H9 (cell line): ENCODE results near the gene SYT2. TPM values are rescaled to one million over a fixed set of nuclear protein-coding genes. Genes with fewer than 3 reads are reported as not detected.
"Not testable (repeated sequence)": the region's sequence is repeated elsewhere in the genome, so short reads cannot be mapped to it uniquely, and the experiment has no call there.

Source experiments
- DNase-seq: peaks from one replicate; pipeline ENCODE4 v3.0.0-alpha.2; 2017
- H2AFZ ChIP-seq: one replicate; pipeline ENCODE4 v1.6.1; 2013; ENCODE audit warnings: mild to moderate bottlenecking, low read length, control low read depth, moderate library complexity
- H2AK5ac ChIP-seq: 2 replicates; pipeline ENCODE4 v1.6.1; 2013; ENCODE audit warnings: low read length, control low read depth, mixed read lengths; ENCODE audit not compliant: insufficient read length
- H2BK120ac ChIP-seq: one replicate; pipeline ENCODE4 v1.6.1; 2013; ENCODE audit warnings: low read depth, mild to moderate bottlenecking, low read length, control low read depth, inconsistent platforms; ENCODE audit not compliant: poor library complexity, severe bottlenecking
- H2BK12ac ChIP-seq: 2 replicates; pipeline ENCODE4 v1.6.1; 2013; ENCODE audit warnings: low read length, control low read depth, mixed read lengths, low read depth; ENCODE audit not compliant: insufficient read length
- H2BK15ac ChIP-seq: 2 replicates; pipeline ENCODE4 v1.6.1; 2013; ENCODE audit warnings: low read depth, low read length, control low read depth
- H2BK20ac ChIP-seq: one replicate; pipeline ENCODE4 v1.6.1; 2013; ENCODE audit warnings: low read depth, mild to moderate bottlenecking, low read length, control low read depth, inconsistent platforms; ENCODE audit not compliant: poor library complexity, severe bottlenecking
- H2BK5ac ChIP-seq: 2 replicates; pipeline ENCODE4 v1.6.1; 2013; ENCODE audit warnings: low read length, control low read depth, mixed read lengths; ENCODE audit not compliant: insufficient read length
- H3K14ac ChIP-seq: 2 replicates; pipeline ENCODE4 v1.6.1; 2013; ENCODE audit warnings: low read length, control low read depth; ENCODE audit not compliant: insufficient read depth
- H3K18ac ChIP-seq: 2 replicates; pipeline ENCODE4 v1.6.1; 2013; ENCODE audit warnings: low read depth, mild to moderate bottlenecking, mixed read lengths, low read length, control low read depth; ENCODE audit not compliant: insufficient read length
- H3K23ac ChIP-seq: 2 replicates; pipeline ENCODE4 v1.6.1; 2013; ENCODE audit warnings: low read length, control low read depth, mixed read lengths, low read depth; ENCODE audit not compliant: insufficient read length
- H3K23me2 ChIP-seq: 2 replicates; pipeline ENCODE4 v1.6.1; 2013; ENCODE audit warnings: low read depth, mild to moderate bottlenecking, mixed read lengths, low read length, control low read depth; ENCODE audit not compliant: insufficient read length, poor library complexity, severe bottlenecking
- H3K27ac ChIP-seq: 2 replicates; pipeline ENCODE4 v1.5.1; 2013; ENCODE audit warnings: low read length, control low read depth, mixed read lengths, low read depth; ENCODE audit not compliant: insufficient read length
- H3K27me3 ChIP-seq: 2 replicates; pipeline ENCODE4 v1.6.1; 2013; ENCODE audit warnings: low read length, control low read depth, inconsistent platforms; ENCODE audit not compliant: insufficient read depth
- H3K4ac ChIP-seq: 2 replicates; pipeline ENCODE4 v1.6.1; 2013; ENCODE audit warnings: low read depth, mild to moderate bottlenecking, control low read depth, inconsistent platforms, low read length, moderate library complexity
- H3K4me1 ChIP-seq: 2 replicates; pipeline ENCODE4 v1.6.1; 2013; ENCODE audit warnings: low read length, control low read depth, inconsistent platforms; ENCODE audit not compliant: insufficient read depth
- H3K4me2 ChIP-seq: 2 replicates; pipeline ENCODE4 v1.6.1; 2013; ENCODE audit warnings: low read length, control low read depth, mixed read lengths; ENCODE audit not compliant: insufficient read length, insufficient read depth
- H3K56ac ChIP-seq: 2 replicates; pipeline ENCODE4 v1.6.1; 2013; ENCODE audit warnings: low read depth, mild to moderate bottlenecking, mixed read lengths, low read length, control low read depth; ENCODE audit not compliant: insufficient read length
- H3K79me1 ChIP-seq: 2 replicates; pipeline ENCODE4 v1.6.1; 2013; ENCODE audit warnings: low read depth, mild to moderate bottlenecking, moderate library complexity, low read length, control low read depth, inconsistent platforms; ENCODE audit not compliant: insufficient read depth, poor library complexity, severe bottlenecking
- H3K79me2 ChIP-seq: 2 replicates; pipeline ENCODE4 v1.6.1; 2013; ENCODE audit warnings: low read length, control low read depth, inconsistent platforms; ENCODE audit not compliant: insufficient read depth
- H3K9ac ChIP-seq: 2 replicates; pipeline ENCODE4 v1.6.1; 2013; ENCODE audit warnings: low read length, control low read depth, mixed read lengths; ENCODE audit not compliant: insufficient read length; ENCODE audit errors: extremely low read depth
- H3K9me3 ChIP-seq: one replicate; pipeline ENCODE4 v1.6.1; 2013; ENCODE audit warnings: low read depth, low read length, inconsistent platforms; ENCODE audit not compliant: control insufficient read depth
- H3T11ph ChIP-seq: one replicate; pipeline ENCODE4 v1.6.1; 2013; ENCODE audit warnings: mild to moderate bottlenecking, low read length, control low read depth, inconsistent platforms
- H4K20me1 ChIP-seq: one replicate; pipeline ENCODE4 v1.6.1; 2013; ENCODE audit not compliant: control insufficient read depth, insufficient read length, insufficient read depth
- H4K5ac ChIP-seq: 2 replicates; pipeline ENCODE4 v1.6.1; 2013; ENCODE audit warnings: low read depth, mild to moderate bottlenecking, mixed read lengths, low read length, control low read depth; ENCODE audit not compliant: insufficient read length
- H4K8ac ChIP-seq: replicated peaks from 2 replicates; pipeline ENCODE4 v1.6.1; 2013; ENCODE audit warnings: low read length, control low read depth, mixed read lengths, low read depth; ENCODE audit not compliant: insufficient read length
- H4K91ac ChIP-seq: 2 replicates; pipeline ENCODE4 v1.6.1; 2013; ENCODE audit warnings: low read depth, mild to moderate bottlenecking, moderate library complexity, mixed read lengths, low read length, control low read depth; ENCODE audit not compliant: insufficient read length
- H3K27ac Mint-ChIP-seq, 3 experiments: 2 replicates in 2 of 3; 3 replicates in 1 of 3; pipeline ENCODE4 v1.8.0; 2020 to 2021; ENCODE audit warnings: mixed read lengths in 3 of 3, mild to moderate bottlenecking in 1 of 3, moderate library complexity in 1 of 3
- H3K27me3 Mint-ChIP-seq: 2 replicates; pipeline ENCODE4 v1.8.0; 2021; ENCODE audit warnings: low read depth, mild to moderate bottlenecking, moderate library complexity, mixed read lengths
- H3K36me3 Mint-ChIP-seq, 3 experiments: 2 replicates in 2 of 3; 3 replicates in 1 of 3; pipeline ENCODE4 v1.8.0; 2020 to 2021; ENCODE audit warnings: low read depth in 3 of 3, mixed read lengths in 3 of 3; ENCODE audit not compliant: insufficient read depth in 1 of 3
- H3K4me1 Mint-ChIP-seq, 2 experiments: 2 replicates each; pipeline ENCODE4 v1.8.0; 2020; ENCODE audit warnings: mixed read lengths in 2 of 2
- H3K4me3 Mint-ChIP-seq, 2 experiments: 2 replicates in 1 of 2; 3 replicates in 1 of 2; pipeline ENCODE4 v1.8.0; 2020 to 2021; ENCODE audit warnings: mild to moderate bottlenecking in 2 of 2, mixed read lengths in 2 of 2, moderate library complexity in 1 of 2
- H3K9me3 Mint-ChIP-seq, 2 experiments: 2 replicates in 1 of 2; 3 replicates in 1 of 2; pipeline ENCODE4 v1.8.0; 2020; ENCODE audit warnings: mild to moderate bottlenecking in 2 of 2, mixed read lengths in 2 of 2, moderate library complexity in 1 of 2
- CTCF ChIP-seq: fragments of 200-600 bp; sonication (generic); conservative IDR thresholded peaks from 3 replicates; pipeline ENCODE4 v1.8.0; 2021; ENCODE audit warnings: antibody characterized with exemption, mild to moderate bottlenecking
- WGBS: extraction: QIAGEN DNeasy Blood & Tissue Kit; methylation state at CpG from one replicate; pipeline ENCODE4 v1.1.7; 2013; ENCODE audit warnings: missing lambda C conversion rate, low lambda C conversion rate, mixed read lengths; ENCODE audit not compliant: insufficient read length; ENCODE audit errors: extremely low coverage; 5-methylcytosine and 5-hydroxymethylcytosine counted together
- total RNA-seq: library from RNA; stranded (reverse); gene quantifications from 2 replicates; pipeline ENCODE4 v1.2.1, GENCODE V29; 2021

The SYT2 gene
- total RNA-seq, 1 experiment from 2014 or later = 3.3 TPM

GRCh38 chr1:202723708-202724107 lies 13.5 kb upstream of the SYT2 start:
- Histone ChIP-seq H4K20me1 (no peaks in the 10 kb centered on the region), H3K4me2 (no peak overlapping the region), H2AFZ (no peak overlapping the region), H3K23ac (no peak overlapping the region), H2BK120ac (no peak overlapping the region), H3K9ac (no peak overlapping the region), H3K4ac (no peak overlapping the region), H2BK20ac (no peak overlapping the region), H3K18ac (no peak overlapping the region), H4K5ac (no peak overlapping the region), H3K14ac (no peak overlapping the region), H3K27ac (no peak overlapping the region), H3K79me1 (no peaks in the 10 kb centered on the region), H3K4me1 (no peaks in the 10 kb centered on the region), H4K91ac (no peak overlapping the region), H4K8ac (no peak overlapping the region), H3K27me3 (no peaks in the 10 kb centered on the region), H2BK12ac (no peak overlapping the region), H3T11ph (no peak overlapping the region), H3K56ac (no peak overlapping the region), H2BK15ac (no peak overlapping the region), H2BK5ac (no peak overlapping the region), H3K9me3 (no peaks in the 10 kb centered on the region), H2AK5ac (no peak overlapping the region), H3K79me2 (no peaks in the 10 kb centered on the region), H3K23me2 (no peaks in the 10 kb centered on the region)
- Mint-ChIP-seq H3K36me3 (peaks cover 14 to 42% (median 25%) of the 10 kb centered on the region in 3 experiments; a peak in 6 of 7 replicates), H3K4me1 (no peaks in the 10 kb centered on the region), H3K9me3 (no peaks in the 10 kb centered on the region), H3K27ac (peak overlapping the region in 1 of 3 experiments; percentile 3; a peak in 1 of 7 replicates), H3K4me3 (no peak overlapping the region), H3K27me3 (no peaks in the 10 kb centered on the region; the same call in none of the 2 replicates)
- no peak for TF ChIP-seq CTCF
- no peak for DNase-seq
- WGBS = no CpG with 5 or more reads among the region's 7 CpGs

GRCh38 chr1:202723046-202723445 lies 12.8 kb upstream of the SYT2 start:
- not testable (repeated sequence) for H3K27ac Mint-ChIP-seq, H3K79me1 ChIP-seq, H3K4me1 Mint-ChIP-seq, H2BK120ac ChIP-seq, H3K9ac ChIP-seq, H3K4me2 ChIP-seq, H3K23me2 ChIP-seq, H3K4me3 Mint-ChIP-seq, H3K4ac ChIP-seq, H4K91ac ChIP-seq, H2BK5ac ChIP-seq, H3K79me2 ChIP-seq, H3K14ac ChIP-seq, H3K27ac ChIP-seq, DNase-seq, H3K27me3 Mint-ChIP-seq, H3K9me3 ChIP-seq, H3K9me3 Mint-ChIP-seq, H3K23ac ChIP-seq, H3K18ac ChIP-seq, H3K4me1 ChIP-seq, H3K56ac ChIP-seq, H4K8ac ChIP-seq, H2AK5ac ChIP-seq, H2BK15ac ChIP-seq, H3K27me3 ChIP-seq, H4K20me1 ChIP-seq, H2BK20ac ChIP-seq, H2AFZ ChIP-seq, H2BK12ac ChIP-seq, H4K5ac ChIP-seq, H3T11ph ChIP-seq
- H3K36me3 Mint-ChIP-seq = peaks cover 8 to 35% (median 18%) of the 10 kb centered on the region in 3 experiments; a peak in 6 of 7 replicates
- no CpG with 5 or more reads among the region's 6 CpGs for WGBS
